HG03175 (cell line): Measurements from ENCODE around the gene FOXD4L1.
"Not testable (repeated sequence)": the region's sequence is repeated elsewhere in the genome, so short reads cannot be mapped to it uniquely, and the experiment has no call there.

Experiments
- ATAC-seq: cut with Tn5 transposase; IDR thresholded peaks from one replicate; pipeline ENCODE4 v1.9.1; 2021; ENCODE audit warnings: mild to moderate bottlenecking, moderate library complexity; ENCODE audit not compliant: unreplicated experiment

The FOXD4L1 gene

DNA sequence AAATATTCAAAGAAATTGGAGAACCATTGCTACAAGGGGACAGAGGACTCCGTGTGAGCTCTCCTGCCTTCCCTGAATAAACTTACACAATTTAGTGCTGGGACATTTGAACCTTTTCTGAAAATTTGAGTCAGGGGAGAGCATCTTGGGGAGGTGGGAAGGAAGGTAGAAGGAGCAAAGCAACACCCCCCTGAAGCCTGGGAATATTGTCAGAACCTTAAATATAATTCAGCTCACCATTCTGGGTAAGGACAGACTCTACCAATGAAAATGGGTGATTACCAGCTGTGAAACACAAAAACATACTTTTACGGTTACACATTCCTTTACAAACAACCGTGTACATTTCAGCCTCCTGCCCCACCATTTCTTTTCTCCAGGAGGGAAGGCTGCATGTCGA, at the start of gene FOXD4L1:
Gene FOXD4L1 (plus strand): TSS at position 301 of the 400 bp plus-strand sequence. CDS start 592 bp downstream, outside the sequence.
- ATAC-seq = not testable (repeated sequence)

DNA sequence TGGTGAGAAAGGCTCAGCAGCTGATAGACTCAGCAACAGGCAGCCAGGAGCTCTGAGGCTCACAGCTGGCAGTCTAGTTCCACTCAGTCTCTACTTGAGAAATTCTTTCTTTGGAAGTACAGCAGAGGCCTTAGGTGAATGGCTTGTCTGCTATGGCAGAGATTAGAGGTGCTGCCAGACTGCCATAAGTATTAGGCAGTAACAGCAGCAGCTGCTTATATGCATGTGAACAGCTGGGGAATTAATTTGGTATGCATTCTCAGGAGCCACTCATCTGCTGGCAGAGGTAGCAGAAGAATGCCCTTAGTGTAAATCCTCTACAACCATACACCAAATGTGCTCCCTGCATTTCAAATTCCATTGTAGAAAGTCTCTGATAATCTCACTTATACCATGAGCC, 32.7 kb upstream of the FOXD4L1 start:
- not testable (repeated sequence) for ATAC-seq

DNA sequence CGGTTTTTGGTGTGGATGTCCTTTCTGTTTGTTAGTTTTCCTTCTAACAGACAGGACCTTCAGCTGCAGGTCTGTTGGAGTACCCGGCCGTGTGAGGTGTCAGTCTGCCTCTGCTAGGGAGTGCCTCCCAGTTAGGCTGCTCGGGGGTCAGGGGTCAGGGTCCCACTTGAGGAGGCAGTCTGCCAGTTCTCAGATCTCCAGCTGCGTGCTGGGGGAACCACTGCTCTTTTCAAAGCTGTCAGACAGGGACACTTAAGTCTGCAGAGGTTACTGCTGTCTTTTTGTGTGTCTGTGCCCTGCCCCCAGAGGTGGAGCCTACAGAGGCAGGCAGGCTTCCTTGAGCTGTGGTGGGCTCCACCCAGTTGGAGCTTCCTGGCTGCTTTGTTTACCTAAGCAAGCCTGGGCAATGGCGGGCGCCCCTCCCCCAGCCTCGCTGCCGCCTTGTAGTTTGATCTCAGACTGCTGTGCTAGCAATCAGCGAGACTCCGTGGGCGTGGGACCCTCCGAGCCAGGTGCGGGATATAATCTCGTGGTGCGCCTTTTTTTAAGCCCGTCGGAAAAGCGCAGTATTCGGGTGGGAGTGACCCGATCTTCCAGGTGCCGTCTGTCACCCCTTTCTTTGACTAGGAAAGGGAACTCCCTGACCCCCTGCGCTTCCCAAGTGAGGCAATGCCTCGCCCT, 21.6 kb upstream of the FOXD4L1 start:
- ATAC-seq = not testable (repeated sequence)

DNA sequence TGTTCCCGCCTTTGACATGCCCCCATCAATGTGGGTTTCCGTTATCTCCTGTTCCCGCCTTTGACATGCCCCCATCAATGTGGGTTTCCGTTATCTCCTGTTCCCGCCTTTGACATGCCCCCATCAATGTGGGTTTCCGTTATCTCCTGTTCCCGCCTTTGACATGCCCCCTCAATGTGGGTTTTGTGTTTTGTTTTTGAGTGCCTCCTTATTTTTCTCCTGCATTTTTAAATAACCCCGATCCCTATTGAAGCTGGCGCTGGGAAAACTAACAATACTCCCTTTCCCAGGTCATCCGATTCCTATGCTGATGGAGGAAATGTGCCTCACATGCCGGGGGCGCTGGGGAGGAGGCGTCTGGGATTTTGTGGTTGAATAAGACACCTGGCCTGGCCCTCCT, 1.9 kb upstream of the FOXD4L1 start:
- ATAC-seq = not testable (repeated sequence)

DNA sequence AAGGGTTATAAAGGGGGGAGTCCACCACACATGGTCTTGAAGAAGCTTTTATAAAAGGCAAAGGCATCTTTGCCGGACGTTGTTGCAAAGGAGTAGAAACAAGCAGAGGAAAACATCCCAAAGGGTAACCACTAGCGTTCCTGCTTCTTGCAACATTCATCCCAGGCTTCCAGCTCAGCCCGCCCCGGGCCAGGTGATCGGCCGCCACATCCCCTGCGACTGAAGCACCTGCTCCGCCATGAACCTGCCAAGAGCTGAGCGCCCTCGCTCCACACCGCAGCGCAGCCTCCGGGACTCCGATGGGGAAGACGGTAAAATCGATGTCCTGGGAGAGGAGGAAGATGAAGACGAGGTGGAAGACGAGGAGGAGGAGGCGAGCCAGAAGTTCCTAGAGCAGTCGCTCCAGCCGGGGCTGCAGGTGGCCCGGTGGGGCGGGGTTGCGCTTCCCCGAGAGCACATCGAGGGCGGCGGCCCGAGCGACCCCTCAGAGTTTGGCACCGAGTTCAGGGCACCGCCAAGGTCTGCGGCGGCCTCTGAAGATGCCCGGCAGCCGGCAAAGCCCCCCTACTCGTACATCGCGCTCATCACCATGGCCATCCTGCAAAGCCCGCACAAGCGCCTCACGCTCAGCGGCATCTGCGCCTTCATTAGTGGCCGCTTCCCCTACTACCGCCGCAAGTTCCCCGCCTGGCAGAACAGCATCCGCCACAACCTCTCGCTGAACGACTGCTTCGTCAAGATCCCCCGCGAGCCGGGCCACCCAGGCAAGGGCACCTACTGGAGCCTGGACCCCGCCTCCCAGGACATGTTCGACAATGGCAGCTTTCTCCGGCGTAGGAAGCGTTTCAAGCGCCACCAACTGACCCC, 787 bp downstream of the FOXD4L1 start:
- ATAC-seq = not testable (repeated sequence)

DNA sequence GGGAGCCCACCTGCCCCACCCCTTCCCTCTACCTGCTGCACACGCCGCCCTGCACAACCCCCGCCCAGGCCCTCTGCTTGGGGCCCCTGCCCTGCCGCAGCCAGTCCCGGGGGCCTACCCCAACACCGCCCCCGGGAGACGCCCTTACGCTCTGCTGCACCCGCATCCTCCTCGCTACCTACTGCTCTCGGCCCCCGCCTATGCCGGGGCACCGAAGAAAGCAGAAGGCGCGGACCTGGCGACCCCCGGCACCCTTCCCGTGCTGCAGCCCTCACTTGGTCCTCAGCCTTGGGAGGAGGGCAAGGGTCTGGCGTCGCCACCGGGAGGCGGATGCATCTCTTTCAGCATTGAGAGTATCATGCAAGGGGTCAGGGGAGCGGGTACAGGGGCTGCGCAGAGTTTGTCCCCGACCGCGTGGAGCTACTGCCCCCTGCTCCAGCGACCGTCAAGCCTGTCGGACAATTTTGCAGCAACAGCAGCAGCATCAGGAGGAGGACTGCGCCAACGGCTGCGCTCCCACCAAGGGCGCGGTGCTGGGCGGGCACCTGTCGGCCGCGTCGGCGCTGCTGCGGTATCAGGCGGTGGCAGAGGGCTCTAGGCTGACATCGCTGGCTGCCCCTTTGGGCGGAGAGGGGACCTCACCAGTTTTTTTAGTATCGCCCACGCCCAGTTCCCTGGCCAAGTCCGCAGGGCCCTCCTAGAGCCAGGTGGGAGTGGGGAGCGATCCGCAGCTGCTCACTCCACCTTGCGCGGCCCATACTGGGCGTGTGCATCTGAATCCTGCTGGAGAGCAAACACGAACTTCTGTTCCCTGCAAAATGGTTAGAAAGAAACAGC, 1.6 kb downstream of the FOXD4L1 start:
- ATAC-seq = not testable (repeated sequence)

DNA sequence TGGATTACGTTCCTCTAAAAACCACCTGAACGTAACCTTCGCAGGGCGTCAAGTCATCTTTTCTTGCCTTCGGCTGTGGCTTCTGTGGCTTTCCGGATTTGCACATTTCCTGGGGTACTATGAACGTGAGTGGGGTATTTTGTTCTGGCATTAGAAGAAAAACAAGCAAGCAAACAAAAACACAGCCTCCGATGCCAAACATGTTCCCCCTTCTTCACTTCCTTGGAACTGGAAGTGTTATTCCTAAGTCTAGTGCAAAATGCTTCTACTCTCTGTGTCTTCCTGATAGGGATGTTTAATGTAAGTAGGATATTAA, 2.2 kb downstream of the FOXD4L1 start:
- ATAC-seq = not testable (repeated sequence)

DNA sequence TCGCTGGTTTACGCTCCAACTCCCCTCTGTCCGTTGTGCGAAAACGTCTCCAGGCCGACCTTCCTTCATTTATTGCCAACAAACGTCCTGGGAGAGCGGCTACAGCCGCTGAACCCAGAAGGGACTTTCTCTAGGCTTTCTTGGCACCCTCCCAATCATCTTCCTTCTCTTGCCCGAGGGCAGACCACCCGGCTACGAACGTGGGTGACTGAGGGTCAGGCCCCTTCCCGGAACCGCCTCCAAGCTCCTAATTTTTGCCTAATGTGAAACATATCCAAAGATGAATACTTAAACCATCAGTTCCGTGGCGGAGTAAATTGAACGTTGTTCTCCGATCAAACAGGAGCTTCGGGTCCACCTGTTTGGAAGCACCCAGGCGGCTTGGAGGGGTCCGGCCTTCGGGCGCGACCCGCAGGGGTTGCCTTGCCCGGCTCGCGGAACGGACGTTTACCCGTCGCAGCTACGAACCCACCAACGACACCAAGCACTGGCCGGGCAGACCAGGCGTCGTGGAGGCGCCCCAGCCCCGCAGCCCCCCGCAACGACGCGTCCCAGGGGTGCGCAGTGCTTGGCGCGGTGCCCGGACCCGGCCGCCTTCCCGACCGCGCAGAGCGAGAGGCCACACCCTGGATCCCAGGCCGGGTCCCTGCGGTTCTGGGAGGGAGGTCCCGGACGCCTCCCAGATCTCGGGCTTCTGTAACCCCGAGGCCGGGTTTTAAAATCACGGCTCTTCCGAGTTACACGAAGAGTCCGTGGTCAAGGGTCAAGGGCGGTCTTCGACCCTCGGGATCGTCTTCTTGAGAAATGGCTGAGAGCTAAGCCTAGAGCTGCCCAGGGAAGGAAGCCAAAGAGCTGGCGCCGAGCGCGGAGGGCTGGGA, 4.0 kb downstream of the FOXD4L1 start:
- ATAC-seq = peak; percentile 17

DNA sequence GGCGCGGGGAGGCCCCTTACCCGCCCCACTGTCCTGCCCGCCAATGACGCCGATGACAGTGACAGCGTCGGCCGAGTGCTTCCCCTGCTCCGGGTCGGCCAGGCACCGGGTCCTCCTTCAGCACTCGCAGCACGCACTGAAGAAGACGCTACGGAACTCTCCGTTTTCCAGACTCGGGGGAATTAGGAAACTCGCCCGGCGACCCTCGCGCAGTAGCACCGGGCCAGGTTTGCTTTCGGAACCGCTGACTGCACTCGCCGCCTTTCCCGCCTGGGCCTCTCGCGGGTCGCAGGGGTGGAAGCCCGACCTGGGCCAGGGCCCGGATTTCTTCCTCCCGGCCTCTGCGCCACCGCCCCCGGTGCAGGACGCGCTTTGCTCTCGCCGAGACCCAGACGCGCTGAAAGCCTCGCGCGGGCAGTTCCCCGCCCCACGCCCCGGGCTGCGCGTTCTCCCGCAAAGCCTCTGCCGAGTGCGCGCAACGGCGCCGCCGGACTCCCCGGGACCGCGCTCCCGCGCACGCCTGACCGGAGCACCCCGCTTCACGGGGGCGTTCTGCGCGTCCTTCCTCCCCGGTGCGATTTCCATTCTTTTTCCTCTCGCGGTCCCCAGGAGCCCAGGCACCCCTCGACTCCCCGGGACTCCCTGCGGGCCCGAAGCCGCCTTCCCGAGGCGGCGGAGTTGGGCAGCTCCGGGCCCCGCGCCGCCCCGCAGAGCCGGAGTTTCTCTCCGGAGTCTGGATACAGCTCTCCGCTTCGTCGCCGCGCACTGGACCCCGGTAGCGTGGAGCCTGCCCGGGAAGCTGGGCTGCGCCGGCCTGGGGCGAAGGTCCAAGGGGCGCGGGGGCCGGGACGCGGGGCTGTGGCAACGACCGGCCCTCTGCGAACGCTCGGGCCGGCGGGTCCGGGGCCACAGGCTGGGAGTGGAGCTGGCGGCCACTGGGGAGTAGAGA, 4.9 kb downstream of the FOXD4L1 start:
- ATAC-seq = peak; percentile 71

DNA sequence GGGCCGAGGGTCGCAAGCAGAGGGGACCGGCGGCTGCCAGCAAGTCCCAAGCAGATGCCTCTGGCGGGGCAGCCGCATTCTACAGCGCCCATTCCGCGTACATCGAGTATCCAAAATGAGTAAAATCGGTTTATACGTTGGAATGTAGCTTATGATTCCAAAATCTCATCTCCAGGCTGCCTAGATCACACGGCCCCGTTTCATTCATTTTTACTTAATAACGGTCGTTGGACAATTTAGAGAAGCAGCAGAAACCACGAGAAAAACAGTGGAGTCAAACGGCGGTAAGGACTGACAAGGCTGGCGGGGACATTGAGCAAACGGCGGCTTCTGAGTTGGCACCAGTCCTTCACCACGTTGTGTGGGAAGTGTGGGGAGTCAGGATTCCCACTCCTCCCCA, 5.6 kb downstream of the FOXD4L1 start:
- ATAC-seq = not testable (repeated sequence)

DNA sequence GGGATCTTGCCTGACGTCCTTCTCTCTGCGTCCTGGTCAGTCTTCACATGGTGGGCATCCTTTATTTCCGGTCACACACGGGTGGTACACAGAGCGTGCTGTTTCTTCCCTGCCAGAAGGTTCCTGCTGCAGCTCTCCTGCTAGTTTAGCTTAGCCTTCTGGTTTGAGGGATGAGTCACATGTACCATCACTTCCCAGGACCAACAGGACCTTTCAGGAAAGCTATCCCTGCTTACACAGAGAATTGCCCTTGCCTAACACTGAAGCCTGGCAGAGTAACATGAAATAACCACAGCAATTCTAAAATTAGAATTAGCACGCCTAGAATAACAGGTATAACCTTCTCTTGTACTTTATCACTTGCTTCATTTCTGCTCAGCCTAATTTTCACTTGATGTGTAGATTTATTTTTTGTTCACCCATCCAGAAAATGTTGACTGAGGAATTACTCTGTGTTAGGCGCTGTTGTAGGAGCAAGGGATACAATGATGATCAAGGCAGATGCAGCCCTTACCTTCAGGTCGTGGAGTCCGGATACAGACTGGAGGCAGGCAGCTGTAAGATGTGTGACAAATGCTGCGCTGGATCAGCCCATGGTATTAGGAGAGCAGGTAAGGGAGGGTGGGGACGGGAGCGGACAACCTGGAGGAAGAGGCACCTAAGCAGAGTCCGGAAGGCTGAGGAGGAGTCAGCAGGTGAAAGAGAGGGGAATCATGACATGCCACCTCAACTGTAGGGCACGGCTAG, 9.1 kb downstream of the FOXD4L1 start:
- ATAC-seq = not testable (repeated sequence)

DNA sequence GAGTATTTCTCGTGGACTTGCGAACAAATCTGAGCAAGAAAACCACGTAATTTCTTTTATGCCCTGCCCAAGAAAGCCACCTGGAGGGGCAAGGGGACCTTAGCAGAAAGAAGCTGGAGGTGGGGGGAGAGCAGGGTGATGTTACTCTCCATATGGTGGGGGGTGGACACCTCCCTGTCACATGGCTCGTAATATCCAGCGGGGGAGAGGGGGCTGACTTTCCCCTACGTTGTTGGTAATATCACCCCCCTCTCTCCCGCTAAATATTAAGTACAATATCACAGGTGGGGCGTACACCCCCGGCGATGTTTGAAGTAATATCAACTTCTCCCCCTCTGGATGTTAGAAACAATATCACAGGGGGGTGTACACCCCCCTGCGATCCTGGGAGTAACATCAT, 9.7 kb downstream of the FOXD4L1 start:
- ATAC-seq = not testable (repeated sequence)

DNA sequence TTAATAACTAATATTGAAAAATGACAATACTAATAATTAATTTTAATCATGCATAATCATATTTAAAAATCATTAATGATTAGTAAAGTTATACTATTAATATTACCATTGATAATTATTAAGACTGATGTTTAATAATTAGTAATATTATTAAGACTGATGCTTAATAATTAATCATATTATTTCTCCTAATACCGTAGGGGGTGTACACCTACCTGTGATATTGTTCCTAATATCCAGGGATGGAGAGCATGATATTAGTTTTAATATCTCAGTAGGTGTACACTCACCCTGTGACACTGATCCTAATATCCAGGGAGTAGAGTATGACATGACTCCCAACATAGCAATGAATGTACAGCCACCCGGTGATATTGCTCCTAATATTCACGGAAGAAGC, 12.4 kb downstream of the FOXD4L1 start:
- ATAC-seq = not testable (repeated sequence)

DNA sequence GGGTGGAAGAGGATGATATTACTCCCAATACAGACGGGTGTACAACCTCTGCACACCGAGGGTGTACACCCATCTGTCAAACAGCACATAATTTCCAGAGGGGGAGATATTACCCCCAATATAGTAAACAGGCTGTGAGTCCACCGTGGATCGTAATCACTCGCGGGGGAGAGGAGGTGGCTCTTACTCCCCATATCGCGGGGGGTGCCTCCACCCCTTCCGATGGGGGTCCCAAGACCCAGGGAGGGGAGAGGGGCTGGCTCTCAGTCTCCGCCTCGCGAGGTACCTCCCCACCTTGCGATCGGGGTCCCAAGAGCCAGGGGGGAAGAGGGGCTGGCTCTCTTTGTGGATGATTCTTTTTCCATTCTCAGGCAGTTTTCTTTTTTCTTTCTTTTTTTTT, 13.4 kb downstream of the FOXD4L1 start:
- not testable (repeated sequence) for ATAC-seq

DNA sequence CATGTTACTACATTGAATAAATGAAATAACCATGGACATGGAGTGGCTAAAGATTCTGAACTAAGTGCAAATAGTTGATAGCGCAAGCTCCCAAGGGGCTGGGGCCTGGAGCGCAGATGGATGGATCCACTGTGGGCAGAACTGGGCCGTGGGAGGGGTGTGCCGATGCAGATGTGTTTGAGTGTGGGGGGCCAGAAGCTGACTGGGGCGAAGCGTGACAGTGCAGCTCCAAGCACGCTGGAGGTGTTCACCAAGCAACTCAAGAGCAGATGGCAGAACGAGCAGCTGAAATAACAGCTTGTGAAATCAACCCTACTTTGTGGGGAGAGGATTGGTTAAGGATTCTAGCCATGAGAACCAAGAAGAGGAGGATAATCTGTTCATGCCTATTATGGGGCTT, 17.0 kb downstream of the FOXD4L1 start:
- ATAC-seq = not testable (repeated sequence)

DNA sequence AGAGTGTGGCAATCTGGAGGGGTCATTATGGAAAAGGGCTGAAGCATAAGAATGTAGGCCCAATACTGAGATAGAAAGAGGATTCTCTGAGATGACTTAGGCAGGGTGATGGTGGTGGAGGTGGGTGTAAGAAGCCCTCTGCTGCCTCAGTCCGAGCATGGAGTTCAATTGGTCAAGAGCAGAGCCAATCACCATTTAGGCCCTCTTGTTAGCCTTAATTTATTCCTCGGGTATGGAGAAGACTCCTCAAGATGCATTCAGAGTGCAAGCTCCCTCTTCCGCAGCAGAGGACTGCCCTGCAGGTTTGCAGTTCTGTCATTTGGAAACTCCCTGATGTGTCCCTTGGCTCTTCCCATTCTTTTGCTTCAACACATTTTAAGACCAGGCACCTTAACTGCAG, 17.5 kb downstream of the FOXD4L1 start:
- ATAC-seq = not testable (repeated sequence)

DNA sequence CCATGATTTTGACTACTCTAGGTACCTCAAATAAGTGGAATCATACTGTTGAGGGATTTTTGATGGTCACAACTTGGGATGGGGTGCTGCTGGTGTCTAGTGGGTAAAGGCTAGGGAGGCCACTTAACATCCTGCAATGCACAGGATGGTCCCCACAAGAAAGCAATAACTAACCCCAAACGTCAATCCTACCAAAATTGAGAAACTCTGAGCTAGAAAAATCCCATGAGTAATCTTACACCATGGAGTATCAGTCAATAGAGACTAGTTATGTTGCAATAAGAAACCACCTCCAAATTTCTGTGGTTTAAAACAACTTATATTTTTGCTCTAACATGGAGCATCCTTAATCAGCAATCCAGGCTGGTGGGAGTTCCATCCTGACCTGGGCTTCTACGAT, 18.6 kb downstream of the FOXD4L1 start:
- ATAC-seq = not testable (repeated sequence)

DNA sequence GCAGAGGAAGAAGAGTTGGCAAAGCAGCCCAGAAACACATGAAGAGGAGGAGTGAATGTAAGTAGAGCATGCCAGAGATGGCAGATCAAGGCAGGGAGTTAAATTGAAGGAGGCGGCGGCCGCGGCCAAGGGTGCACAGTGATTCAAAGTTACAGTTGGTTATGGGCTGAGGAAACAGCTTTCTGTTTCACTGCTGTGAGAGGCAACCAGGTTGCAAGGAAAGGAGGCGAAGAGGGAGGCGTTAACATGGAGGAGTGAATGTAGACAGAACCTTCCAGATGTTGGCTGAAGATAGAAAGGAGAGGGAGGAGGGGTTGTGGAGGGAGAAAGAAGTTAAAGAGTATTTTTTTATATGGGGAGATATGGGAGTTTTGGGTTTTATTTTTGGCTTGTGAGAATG, 22.4 kb downstream of the FOXD4L1 start:
- ATAC-seq = not testable (repeated sequence)
